HG03521 (cell line): ENCODE results near the gene EPHA4.

ENCODE experiments used
- ATAC-seq: cut with Tn5 transposase; IDR thresholded peaks from one replicate; pipeline ENCODE4 v1.9.1; 2021; ENCODE audit warnings: mild to moderate bottlenecking, moderate library complexity; ENCODE audit not compliant: unreplicated experiment

EPHA4 gene

DNA sequence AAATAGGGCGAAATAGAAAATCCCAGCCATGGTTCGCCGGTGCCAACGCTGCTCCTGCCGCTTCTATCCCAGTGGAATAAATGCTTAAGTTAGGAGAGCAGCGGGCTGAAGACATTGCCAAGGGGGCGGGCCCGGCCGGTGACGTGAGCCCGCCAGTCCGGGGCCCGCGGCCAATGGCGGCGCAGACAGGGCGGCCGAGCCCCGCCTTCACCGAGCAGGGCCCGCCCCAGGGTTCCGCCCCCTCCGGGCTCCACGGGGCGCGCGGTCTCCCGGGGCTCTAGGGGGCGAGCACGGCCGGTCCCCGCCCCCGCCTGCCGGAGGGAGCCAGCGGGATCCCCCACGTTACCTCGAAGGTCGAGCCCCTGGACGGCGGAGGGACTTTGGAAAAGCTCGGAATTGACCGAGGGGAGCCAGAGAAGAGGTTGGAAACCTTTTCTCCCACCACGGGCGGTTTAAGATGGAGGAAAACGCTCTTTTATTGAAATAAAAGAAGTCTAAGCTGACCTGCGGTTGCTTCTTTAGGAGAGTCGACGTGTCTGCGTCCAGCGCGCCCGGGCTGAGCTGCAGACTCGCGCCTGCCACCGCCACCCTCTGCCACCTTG lies at the start of gene EPHA4:
Gene EPHA4, minus strand, starts transcription at position 86 of the 602 bp plus-strand sequence. Its CDS starts 56 bp downstream, at position 30.
- ATAC-seq, result peak; percentile 94

DNA sequence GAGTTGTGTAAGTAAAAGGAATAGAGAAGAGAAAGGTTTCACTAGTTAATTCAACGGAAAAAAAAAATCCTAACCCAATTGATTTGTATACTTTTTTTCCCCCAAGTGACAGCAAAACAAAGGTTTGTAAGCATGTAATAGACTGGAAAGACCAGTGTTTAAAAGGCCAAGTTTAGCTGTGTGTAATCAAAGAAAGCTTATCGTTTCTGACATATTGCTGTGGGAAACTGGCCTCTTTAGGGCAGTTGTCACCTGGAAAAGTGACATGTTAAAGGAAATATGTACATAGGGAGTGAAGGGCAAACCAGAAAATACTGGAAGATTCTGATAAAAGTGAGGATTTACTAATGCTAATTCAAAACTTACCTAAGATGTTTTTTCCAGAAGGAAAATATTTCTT lies 45.9 kb upstream of the EPHA4 start:
- ATAC-seq, result no peak

DNA sequence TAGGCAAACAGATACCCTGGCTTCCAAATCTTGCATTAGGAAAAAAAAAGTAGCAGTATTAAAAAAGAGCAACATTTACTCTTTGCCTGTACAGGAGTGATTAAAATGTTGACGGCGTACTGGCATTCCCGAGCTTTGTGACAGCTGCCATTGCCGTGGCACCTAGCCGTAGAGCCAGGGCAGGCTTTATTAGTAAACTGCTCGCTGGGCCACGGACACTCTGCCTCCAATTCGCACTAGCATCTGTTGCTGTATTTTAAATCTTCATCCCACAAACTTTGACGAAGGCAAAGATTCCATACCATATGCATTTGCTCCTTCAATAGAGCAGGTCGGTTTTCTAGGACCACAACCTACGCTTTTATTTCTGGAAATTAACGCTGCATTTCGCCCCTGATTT lies 44.5 kb upstream of the EPHA4 start:
- no peak for ATAC-seq

DNA sequence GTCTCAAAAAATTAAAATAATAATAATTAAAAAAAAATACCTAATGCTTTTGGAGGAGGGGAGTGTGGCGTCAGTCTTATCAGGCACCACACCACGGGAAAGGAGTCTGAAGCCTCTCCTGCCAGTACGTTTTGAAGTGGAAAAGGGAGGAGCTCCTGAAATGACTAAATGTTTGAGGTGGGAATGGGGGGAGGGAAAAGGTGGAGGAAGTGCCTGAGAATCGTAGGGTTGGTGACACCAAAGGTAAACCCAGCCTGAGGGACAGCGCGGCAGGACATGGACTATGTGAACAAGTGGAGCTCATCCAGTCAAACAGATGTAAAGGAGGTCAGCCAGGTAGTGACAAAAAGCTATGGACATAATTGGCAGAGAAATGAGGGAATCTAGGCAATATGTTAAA lies 42.2 kb upstream of the EPHA4 start:
- no peak for ATAC-seq

DNA sequence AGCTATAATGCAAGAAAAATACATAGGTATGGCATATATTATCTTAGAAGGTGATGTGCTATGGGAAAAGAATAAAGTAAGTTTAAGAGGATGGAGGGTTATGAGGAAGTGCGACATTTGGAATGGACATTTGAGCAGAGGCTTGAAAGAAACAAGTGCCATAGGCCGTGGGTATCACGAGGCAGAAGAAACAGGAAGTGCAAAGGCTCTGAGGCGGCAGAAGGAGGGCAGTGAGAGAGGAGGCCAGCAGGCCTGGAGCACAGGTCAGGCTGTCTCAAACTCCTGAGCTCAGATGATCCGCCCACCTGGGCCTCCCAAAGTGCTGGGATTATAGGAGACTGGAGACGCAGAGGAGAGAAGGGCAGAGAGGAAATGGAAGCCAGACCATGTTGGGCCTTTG lies 40.7 kb upstream of the EPHA4 start:
- ATAC-seq, result no peak

DNA sequence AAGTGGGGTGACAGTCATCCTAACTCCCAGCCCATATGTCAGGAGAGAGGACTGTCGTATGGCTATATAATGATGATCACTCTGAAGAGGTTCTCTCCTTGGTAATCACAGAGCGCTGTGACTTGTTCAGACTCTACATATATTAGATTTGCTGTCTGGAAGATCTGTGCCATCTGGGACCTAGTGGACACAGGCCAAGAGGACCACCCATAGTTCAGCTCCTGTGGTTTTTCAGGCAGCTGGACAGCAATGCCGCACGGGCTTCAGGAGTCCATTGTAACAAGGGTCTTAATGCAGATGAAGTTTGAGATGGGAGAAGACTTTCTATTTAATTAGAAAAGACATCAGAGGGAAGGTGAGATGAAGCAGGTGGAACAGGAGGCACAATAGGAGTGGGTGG lies 40.1 kb upstream of the EPHA4 start:
- ATAC-seq, result no peak

DNA sequence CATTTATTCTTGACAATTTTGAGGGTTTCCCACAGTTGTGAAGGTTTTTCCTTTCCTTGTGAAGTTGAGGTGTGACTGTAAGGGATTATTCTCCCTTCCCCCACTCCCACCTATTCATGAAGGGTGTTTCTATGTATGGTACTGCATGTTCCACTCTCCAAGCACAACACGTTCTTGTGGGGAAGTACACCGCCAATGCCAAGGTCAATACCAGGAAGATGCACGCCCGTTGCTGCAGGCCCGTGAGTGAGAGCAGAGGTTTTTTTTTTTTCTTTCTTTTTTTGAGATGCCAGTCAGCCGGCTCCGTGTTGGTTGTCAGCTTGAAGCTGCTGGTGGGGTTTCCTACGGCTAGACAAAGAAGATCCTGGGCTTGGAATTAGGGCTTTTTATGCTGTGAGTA lies 38.6 kb upstream of the EPHA4 start:
- ATAC-seq, result no peak

DNA sequence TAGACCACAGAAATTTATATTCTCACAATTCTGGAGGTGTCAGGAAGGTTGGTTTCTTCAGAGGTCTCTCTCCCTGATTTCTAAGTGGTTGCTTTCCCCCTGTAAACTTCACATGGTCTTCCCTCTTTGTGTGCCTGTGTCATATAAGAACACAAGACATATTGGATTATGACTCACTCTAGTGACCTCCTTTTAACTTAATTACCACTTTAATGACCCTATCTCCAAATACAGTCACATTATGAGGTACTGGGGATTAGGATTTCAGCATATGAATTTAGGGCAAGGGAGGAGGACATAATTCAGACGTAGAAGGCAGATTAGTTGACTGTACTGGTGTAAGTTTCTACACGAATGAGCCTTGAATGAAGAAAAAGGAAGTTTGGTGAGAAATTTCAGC lies 38.2 kb upstream of the EPHA4 start:
- no peak for ATAC-seq

DNA sequence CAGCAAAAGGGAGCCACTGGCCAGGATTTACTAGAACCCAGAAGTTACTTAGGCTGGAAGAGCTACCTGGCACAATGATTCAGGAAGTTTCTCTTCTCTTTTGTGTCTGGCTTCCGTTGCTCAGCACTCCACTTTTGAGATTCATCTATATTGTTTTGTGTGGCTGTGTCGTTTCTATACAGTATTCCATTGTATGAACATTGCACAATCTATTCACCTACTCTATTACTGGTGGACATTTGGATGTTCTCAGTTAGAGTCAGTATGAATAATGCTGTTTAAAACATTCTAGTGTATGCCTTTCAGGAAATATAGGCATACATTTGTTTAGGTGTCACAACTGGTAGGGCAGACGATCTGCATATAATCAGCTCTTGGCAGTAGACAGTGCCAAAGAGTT lies 36.3 kb upstream of the EPHA4 start:
- ATAC-seq, result no peak

DNA sequence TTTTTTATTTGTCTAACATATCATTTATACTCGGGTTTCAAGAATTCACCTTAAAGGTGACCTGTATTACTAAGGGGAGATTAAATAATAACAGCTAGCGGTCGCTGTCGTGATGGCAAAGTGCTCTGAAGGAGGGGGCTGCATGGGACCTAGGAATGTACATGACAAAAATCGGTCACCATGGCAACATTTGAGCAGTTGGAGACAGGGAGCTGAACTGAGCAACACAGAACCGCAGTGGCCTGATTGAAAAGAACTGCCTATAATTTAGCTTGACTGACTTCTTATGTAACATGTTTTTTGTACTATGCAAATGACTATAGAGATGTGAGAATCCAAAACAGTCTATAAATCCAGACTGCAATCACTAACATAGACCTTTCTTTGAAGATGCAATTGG lies 34.3 kb upstream of the EPHA4 start:
- no peak for ATAC-seq

DNA sequence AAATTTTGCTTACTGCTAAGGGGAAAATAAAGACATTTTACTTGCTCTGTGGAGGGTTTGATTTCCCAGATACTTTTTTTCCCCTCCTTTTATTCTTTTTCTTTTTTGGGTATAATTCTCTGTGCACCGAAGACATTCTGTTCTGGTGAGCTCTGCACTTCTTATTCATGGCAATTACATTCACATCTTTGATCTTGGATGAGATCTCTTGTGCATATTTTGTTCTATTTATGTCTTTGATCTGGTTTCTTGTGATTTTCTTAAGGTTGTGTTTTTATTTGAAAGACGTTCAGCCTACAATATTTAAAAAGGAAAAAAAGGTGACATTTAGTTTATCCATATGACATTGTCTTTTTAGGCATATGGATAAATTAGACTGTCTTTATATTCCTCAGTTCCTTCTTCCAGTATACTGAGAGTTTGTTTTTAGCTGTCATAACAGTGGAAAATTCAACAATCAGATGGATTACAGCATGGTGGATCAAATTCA lies 33.7 kb upstream of the EPHA4 start:
- ATAC-seq, result no peak

DNA sequence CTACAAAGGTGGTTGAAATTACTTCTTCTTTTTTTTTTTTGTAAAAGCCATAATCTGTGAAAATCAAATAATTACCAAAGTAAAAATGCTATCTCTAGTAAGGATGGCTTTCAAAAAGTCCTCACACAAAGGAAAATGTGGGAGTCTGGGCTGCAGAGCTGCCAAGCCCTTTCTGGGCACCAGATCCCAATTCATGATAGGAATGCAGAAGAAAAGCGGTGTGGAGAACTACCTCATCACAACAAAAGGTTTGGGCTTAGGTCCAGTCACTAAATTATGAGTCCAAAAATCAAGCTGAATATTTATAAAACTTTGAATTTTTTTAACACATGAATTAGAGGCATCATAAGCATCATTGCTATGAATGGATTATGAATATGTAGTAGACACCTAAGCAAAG lies 30.8 kb upstream of the EPHA4 start:
- ATAC-seq, result no peak

DNA sequence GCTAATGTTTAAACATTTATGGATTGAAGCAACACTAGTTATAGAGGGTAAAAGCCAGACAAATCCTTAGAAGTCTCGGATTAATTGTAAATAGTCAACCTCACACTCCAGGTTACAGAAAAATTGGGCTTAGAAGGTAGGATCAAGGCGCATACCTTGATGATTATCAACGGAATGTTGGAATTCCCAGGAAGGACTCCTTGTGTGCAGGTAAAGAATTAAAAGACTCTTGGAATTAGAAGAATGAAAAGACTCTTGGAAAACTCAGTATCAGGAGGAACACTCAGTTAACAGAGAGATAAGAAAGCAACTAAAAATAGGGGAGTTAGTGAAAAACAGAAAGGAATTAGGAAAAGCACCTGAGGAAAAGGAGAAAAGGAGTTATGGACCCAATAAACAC lies 29.3 kb upstream of the EPHA4 start:
- no peak for ATAC-seq

DNA sequence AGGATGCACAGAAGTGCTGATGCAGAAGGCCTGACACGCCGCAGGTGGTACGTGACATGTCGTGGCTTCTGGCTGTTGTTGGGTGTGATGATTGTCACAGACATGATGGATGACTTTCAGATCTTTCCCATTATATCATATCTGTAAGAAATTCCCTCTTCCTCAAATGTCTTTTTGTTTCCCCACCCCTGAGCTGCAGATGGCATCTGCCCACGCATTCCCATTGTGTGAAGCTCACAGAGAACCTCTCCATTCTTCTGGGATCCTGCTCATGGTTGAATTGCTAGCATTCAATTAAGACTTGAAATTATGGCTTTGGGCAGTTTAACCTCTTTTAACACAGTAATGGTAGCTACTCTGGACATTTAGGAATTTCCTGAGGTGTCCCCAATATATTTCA lies 28.3 kb upstream of the EPHA4 start:
- no peak for ATAC-seq

DNA sequence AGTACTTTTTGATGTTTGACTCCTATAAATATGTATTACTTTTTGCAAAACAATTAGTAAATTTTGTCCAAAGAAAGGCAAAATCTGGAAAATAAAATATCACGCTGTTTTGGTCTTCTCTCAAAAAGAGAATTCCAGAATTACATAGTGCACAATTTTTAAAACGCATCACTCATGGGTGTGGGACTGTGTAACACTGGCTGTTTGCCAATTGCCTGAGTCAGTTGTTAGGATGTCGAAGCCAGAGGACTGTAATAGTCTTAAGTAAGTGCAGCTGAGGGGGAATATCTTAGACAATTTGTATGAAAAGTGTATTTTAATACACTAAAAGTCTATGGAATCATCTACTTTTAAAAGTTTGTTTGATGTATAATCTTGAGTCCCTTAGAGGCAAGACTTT lies 24.1 kb upstream of the EPHA4 start:
- no peak for ATAC-seq

DNA sequence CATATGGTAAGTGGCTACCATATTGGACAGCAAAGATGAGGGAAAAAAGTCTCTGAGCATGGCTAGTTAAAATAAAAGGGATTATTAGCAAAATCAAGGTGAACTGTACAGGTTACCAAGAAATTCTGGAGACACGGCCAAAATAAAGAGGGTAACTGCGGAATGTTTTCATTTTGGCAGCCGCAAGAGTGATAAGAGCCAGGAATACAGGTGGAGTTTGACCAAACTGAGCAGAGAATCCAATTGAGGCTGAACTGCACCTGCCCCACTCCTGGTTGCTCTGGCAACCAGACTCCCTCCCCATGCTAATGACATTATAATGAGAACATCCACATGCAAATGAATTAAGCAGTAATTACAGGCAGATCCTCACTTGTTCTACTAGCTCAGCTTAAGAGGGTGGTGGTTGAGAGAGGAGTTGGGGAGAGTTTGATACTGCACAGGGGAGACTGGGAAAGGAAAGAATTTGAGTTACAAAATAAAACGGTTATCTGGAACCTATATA lies 18.8 kb upstream of the EPHA4 start:
- ATAC-seq, result no peak

DNA sequence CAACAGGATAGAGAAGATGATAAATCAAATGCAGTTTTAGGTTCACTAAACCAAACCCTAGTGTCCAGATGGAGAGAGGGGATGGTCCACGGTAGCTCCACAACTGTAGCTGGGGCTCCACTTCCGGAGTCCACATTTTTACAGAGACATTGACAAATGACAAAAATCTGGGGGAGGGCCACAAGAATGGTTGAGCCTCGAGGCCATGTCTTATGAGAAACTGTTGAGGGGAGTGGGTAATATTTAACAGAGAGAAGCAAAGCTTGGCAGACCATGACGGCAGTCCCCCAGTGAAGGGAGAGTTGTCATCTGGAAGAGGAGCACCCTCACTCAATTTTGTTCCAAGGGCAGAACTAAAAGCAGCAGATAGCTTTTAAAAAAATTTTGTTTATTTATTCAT lies 17.6 kb upstream of the EPHA4 start:
- no peak for ATAC-seq

DNA sequence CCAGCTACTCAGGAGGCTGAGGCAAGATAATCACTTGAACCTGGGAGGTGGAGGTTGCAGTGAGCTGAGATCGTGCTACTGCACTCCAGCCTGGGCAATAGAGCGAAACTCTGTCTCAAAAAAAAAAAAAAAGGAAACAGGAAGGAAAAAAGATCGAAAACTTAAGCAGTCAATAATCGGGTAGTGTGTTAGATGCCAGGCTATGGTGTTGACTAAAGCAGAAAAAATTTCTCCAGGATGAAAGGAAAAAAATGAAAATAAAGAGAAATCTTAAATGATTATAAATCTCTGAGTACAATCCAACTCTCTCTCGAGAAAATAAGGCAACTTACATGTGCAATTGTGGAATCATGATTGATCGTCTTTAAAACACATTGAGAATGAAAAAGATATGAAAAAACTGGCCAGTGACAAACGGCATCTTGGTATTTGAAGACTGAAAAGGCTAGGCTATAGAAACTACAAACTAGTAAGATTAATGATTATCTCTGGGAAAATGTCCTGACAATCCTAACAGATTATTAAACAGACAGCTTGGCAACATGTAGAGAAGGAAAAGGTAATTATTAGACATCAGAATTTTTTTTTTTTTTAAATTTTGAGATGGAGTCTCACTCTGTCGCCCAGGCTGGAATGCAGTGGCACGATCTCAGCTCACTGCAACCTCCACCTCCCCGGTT lies 16.3 kb upstream of the EPHA4 start:
- no peak for ATAC-seq

DNA sequence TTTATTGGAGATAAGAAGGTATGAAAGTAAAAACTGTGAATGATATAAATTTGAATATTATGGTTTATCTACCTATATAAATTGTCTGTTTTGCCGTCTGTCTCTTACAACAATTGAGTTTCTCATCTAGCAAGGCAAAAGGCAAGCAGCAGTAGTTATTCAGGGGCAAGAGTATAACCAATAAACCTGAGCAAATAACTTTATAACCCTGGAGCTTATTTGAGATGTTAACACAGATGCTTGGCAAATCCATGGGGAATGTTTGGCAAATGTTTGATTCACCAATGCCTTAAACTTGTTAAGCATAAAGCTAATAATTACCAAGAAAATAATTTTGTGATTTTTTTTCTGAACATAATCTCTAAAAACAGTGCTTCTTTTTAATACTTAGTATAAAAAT lies 9.9 kb upstream of the EPHA4 start:
- ATAC-seq, result no peak

DNA sequence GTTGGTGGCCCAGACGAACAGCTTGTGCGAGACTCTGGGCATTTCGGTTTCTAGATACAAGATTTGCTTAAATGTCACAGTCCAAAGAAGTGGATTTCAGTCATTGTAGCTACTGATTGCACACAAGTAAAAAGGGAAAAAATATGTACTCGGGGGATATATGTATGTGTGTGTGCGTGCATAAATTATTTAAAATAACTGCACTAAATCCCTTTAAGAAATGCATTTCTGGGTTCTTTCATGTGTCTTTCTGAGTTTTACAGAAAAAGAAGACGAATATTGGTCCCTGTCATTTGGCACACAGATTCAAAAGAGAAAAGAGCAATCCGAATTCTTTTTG lies 2.1 kb upstream of the EPHA4 start:
- ATAC-seq, result no peak

DNA sequence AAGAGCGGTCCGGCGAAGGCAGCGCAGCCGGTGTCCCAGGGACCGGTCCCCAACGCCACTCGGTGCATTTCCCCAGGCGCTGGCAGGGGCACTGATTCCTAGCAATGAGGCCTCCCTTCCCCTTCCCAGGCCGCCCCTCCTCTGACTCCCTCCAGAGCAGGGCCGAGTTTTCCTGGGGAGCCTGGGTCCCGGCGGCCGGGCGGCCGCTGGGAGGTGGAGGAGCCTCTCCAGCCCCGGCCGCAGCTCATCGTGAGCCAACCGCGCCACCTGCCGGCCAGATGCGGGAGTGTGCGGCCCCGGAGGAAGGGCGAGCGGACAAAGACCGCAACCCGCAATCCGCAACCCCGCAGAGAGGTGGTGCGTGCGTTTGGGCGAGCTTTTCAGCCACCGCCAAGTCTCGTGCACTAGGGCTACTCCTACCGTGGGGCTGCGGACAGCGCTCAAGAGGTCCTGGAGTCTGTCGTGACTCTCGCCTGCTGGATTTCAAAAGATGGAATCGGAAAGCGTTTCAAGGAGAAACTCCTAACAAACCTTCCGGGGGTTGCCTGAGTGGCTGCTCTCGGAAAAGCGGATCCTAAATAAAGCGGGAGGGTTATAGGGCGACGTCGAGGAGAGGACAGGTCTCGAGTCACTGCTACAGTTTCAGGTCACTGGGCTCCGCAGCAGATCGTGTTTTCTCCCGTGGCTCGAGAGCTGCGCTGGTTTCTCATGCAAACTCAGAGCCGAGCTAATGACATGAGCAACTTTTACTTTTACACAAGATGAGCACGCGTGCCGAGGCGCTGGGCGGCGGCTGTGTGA lies 1.5 kb upstream of the EPHA4 start:
- ATAC-seq, result peak; percentile 46

DNA sequence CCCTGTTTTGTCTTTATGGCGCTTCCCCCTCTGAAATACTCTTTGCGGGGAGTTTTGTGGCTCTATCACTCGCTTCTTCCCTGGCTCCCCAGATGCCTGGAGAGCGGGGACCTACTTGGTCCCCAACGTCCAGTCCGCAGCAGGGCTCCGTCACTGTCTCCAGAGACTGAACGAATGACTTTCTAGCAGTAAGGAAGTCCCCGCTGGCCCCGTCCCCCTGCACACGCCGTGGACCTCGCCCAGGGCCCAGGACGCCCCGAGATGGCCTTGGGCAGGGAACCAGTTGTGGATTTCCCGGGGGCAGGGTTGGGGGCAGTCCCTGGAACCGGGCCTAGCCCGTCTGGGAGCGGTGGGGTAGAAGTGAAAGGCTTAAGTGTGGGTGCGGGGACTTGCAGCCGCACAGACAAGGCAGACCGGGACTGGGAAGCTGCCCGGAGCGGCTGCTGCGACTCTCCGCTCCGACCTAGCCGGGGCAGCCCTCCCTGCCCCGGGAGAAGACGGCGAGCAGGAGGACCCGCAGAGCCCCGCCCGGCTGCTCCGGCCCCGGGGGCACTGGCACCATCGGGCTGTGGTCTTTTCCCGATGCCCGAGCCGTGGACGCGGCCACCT lies 821 bp upstream of the EPHA4 start:
- peak; percentile 11 for ATAC-seq
